ENCODE results near the gene LRMDA.

GRCh38 chr10:75705426-75705825, 274.0 kb downstream of the LRMDA start:
- TF ChIP-seq CTCF (optimal IDR thresholded peaks at IDR 0.05 in 1 of 3, IDR thresholded peaks at IDR 0.05 in 1 of 3, conservative IDR thresholded peaks at IDR 0.05 in 1 of 3; ENCODE audit: extremely low read depth in 1 of 3, insufficient read depth in 2 of 3, low read length in 3 of 3) (no peak), EZH2 (IDR thresholded peaks at IDR 0.05; ENCODE audit: low read length) (no peak)

Measured in keratinocyte (primary cell).